HepG2 (cell line): ENCODE measurements around the gene VAC14. TPM values are rescaled to one million over a fixed set of nuclear protein-coding genes. Genes with fewer than 3 reads are reported as not detected.
"Not testable (repeated sequence)": the region's sequence is repeated elsewhere in the genome, so short reads cannot be mapped to it uniquely, and the experiment has no call there.

ENCODE experiments used
- ATAC-seq: fragments of 200-7000 bp; cut with Tn5 transposase; 3 replicates; pipeline ENCODE4 v1.9.1; 2020; ENCODE audit warnings: mild to moderate bottlenecking, moderate library complexity
- BruUV-seq: library from RNA; stranded (reverse); fragments of 400-500 nt; replicated peaks from 2 replicates; lab custom pipeline; 2021; lab: Mats Ljungman, UMichigan
- CTCF ChIA-PET: fragments of 300-600 bp; formaldehyde crosslinking; extraction: SDS; loops from one replicate; lab custom pipeline; 2021; ENCODE audit warnings: low total read pairs, inconsistent platforms, low intra/inter-chr PET ratio; lab: Yijun Ruan, JAX
- POLR2A ChIA-PET: fragments of 350-600 bp; sonication (Branson Sonifier 250); formaldehyde crosslinking; loops from one replicate; lab custom pipeline; 2020; ENCODE audit warnings: antibody characterized with exemption, inconsistent platforms; lab: Yijun Ruan, JAX
- DNase-seq: peaks from one replicate; pipeline ENCODE4 v3.0.0-alpha.2; 2015; ENCODE audit warnings: low spot score
- FAIRE-seq: peaks from 3 replicates; lab custom pipeline; 2011; peaks lifted over from hg19 to GRCh38; lab: Jason Lieb, UNC
- H2AFZ ChIP-seq: one replicate; pipeline ENCODE4 v1.6.1; 2011; ENCODE audit warnings: low read length, inconsistent platforms
- H3K27ac ChIP-seq: fragments of 300-600 bp; 3 replicates; pipeline ENCODE4 v1.8.0; 2011; ENCODE audit warnings: mixed run types, mild to moderate bottlenecking, mixed read lengths, low read length, inconsistent platforms; ENCODE audit not compliant: insufficient read depth; ENCODE audit errors: extremely low read length
- H3K27me3 ChIP-seq, 2 experiments: fragments of 200-600 bp in 1 of 2; 2 replicates in 1 of 2; 3 replicates in 1 of 2; pipeline versions ENCODE4 v1.6.0 to v1.8.0; 2011; ENCODE audit warnings: low read length in 2 of 2, mild to moderate bottlenecking in 2 of 2, moderate library complexity in 2 of 2, inconsistent platforms in 1 of 2; ENCODE audit not compliant: insufficient read depth in 2 of 2, control insufficient read depth in 1 of 2
- H3K36me3 ChIP-seq, 2 experiments: fragments of 200-600 bp in 1 of 2; replicated peaks in 1 of 2; 2 replicates in 1 of 2; 3 replicates in 1 of 2; pipeline versions ENCODE4 v1.5.1 to v1.8.0; 2011; ENCODE audit warnings: low read length in 2 of 2, inconsistent platforms in 1 of 2; ENCODE audit not compliant: insufficient read depth in 2 of 2, control insufficient read depth in 1 of 2
- H3K4me1 ChIP-seq: 2 replicates; pipeline ENCODE4 v1.5.1; 2012; ENCODE audit warnings: low read length, inconsistent platforms; ENCODE audit not compliant: insufficient read depth
- H3K4me2 ChIP-seq: 2 replicates; pipeline ENCODE4 v1.6.0; 2011; ENCODE audit warnings: low read depth, low read length, inconsistent platforms
- H3K4me3 ChIP-seq, 3 experiments: fragments of 200-600 bp in 1 of 3; sonication (generic), shearing (Covaris generic) in 1 of 3; replicated peaks in 1 of 3; 2 replicates each; pipeline ENCODE4 v1.5.1; 2011 to 2016; ENCODE audit warnings: low read length in 3 of 3, inconsistent platforms in 2 of 3, low read depth in 2 of 3, mild to moderate bottlenecking in 2 of 3, control low read depth in 1 of 3, mixed read lengths in 1 of 3; ENCODE audit not compliant: insufficient read depth in 1 of 3
- H3K79me2 ChIP-seq: one replicate; pipeline ENCODE4 v1.6.1; 2011; ENCODE audit warnings: low read length, inconsistent platforms; ENCODE audit not compliant: insufficient read depth
- H3K9ac ChIP-seq: 2 replicates; pipeline ENCODE4 v1.6.0; 2011; ENCODE audit warnings: mild to moderate bottlenecking, low read depth, low read length, inconsistent platforms; ENCODE audit not compliant: insufficient read depth
- H3K9me3 ChIP-seq: 2 replicates; pipeline ENCODE4 v1.5.1; 2012; ENCODE audit warnings: mild to moderate bottlenecking, low read length
- H4K20me1 ChIP-seq: 2 replicates; pipeline ENCODE4 v1.6.0; 2011; ENCODE audit warnings: inconsistent platforms, mild to moderate bottlenecking, low read length, moderate library complexity; ENCODE audit not compliant: insufficient read depth
- CCAR2 ChIP-seq: fragments of 200-400 bp; formaldehyde crosslinking; optimal IDR thresholded peaks from 2 replicates; pipeline ENCODE3; 2018; ENCODE audit warnings: low read depth, mild to moderate bottlenecking, low read length, moderate library complexity
- MATR3 ChIP-seq: sonication (generic); formaldehyde crosslinking; IDR thresholded peaks from 2 replicates; pipeline ENCODE4 v1.4.0; 2020; ENCODE audit warnings: missing genetic modification reagents
- RBFOX2 ChIP-seq: fragments of 200-400 bp; formaldehyde crosslinking; IDR thresholded peaks from 2 replicates; pipeline ENCODE4 v1.6.1; 2017; ENCODE audit warnings: low read depth, mild to moderate bottlenecking, low read length
- RBM22 ChIP-seq: fragments of 200-400 bp; formaldehyde crosslinking; optimal IDR thresholded peaks from 2 replicates; pipeline ENCODE3; 2017; ENCODE audit warnings: mild to moderate bottlenecking, low read length, moderate library complexity
- ZMYM2 ChIP-seq: sonication (generic); formaldehyde crosslinking; IDR thresholded peaks from 2 replicates; pipeline ENCODE4 v1.8.0; 2022; ENCODE audit warnings: mild to moderate bottlenecking, missing genetic modification reagents
- ZNF282 ChIP-seq: fragments of 450-650 bp; IDR thresholded peaks from 2 replicates; pipeline ENCODE4 v1.6.1; 2018; ENCODE audit not compliant: partially characterized antibody
- ZNF576 ChIP-seq: sonication (generic); formaldehyde crosslinking; IDR thresholded peaks from 2 replicates; pipeline ENCODE4 v1.4.0; 2020; ENCODE audit warnings: mild to moderate bottlenecking, missing genetic modification reagents
- ZNF580 ChIP-seq: IDR thresholded peaks from 2 replicates; pipeline ENCODE4 v1.6.1; 2016; ENCODE audit warnings: low read depth, borderline replicate concordance
- WGBS: methylation state at CpG from one replicate; pipeline ENCODE4 v1.1.6; 2017; ENCODE audit warnings: low lambda C conversion rate; 5-methylcytosine and 5-hydroxymethylcytosine counted together
- in situ Hi-C: cut with HindIII; loops from 2 replicates; pipeline ENCODE4 v1.10.0; 2017; ENCODE audit warnings: low pct_unique_long_range_greater_than_20kb; ENCODE audit not compliant: extremely low pct_ligation_motif_present
- intact Hi-C: fragments of 100-400 bp; cut with micrococcal nuclease; formaldehyde crosslinking; loops from one replicate; pipeline ENCODE4 v1.10.0; 2022; ENCODE audit not compliant: unreplicated experiment
- polyA plus RNA-seq, 8 experiments: library from polyadenylated mRNA; depleted of rRNA in 3 of 8; stranded (reverse) in 7 of 8; unstranded in 1 of 8; fragments of >200 nt; fragmentation: Illumina TruSeq in 4 of 8; extraction: Trizol in 4 of 8; gene quantifications; 2 replicates each; pipeline versions ENCODE4 v1.2.1 to v1.2.3, GENCODE V29; 2011 to 2016; ENCODE audit warnings: low read depth in 4 of 8, missing spikeins in 1 of 8, mixed read lengths in 1 of 8; ENCODE audit not compliant: insufficient read depth in 1 of 8
- total RNA-seq, 5 experiments: library from RNA; depleted of rRNA; stranded (reverse); fragments of >200 nt; fragmentation: Illumina TruSeq; extraction: Trizol; gene quantifications; 2 replicates each; pipeline ENCODE4 v1.2.3, GENCODE V29; 2016; ENCODE audit warnings: low read depth in 1 of 5

VAC14 gene
- total and polyA plus RNA-seq, 2 of the 13 experiments (the other 11 are each of a cell fraction or from before 2014, with no cell fraction given) = 23.5 to 24.6 TPM

- TF ChIP-seq ZNF580 (CRISPR knock-in tag) = no peak
- TF ChIP-seq RBFOX2 = peak; percentile 76
- no peak for TF ChIP-seq ZNF576 (CRISPR knock-in tag)
- no peak for TF ChIP-seq MATR3 (CRISPR knock-in tag)
- no peak for TF ChIP-seq ZNF282
- TF ChIP-seq ZMYM2 (CRISPR knock-in tag) = no peak
- TF ChIP-seq CCAR2 = no peak
Observed at GRCh38 chr16:70674221-70675014, 126.5 kb downstream of the VAC14 start (continued).

- POLR2A ChIA-PET = interaction anchor here (1.2 to 2.0 kb wide), 2 partner anchors 11 to 54 kb away, joined by 3 to 14 read pairs; no protein-coding TSS in a partner anchor
- in situ Hi-C loops = not testable (repeated sequence)
Observed at GRCh38 chr16:70670938-70671337, 130.0 kb downstream of the VAC14 start.

More at GRCh38 chr16:70670938-70671337, 130.0 kb downstream of the VAC14 start:
- peaks cover 19% of the 10 kb centered on the region for H4K20me1 ChIP-seq
- H3K27ac ChIP-seq, H3K27me3 ChIP-seq, ATAC-seq, FAIRE-seq, H3K4me2 ChIP-seq, H3K4me1 ChIP-seq: not testable (repeated sequence)
- peaks cover 17% of the 10 kb centered on the region for H3K79me2 ChIP-seq
- peaks cover 49 to 94% of the 10 kb centered on the region in 2 experiments for H3K36me3 ChIP-seq
- peak; percentile 37 for TF ChIP-seq RBM22
- TF ChIP-seq, all 625 proteins: peak for 1; not testable (repeated sequence) for 624
- H3K9ac ChIP-seq, CTCF ChIA-PET, H3K4me3 ChIP-seq, intact Hi-C loops, DNase-seq, BruUV-seq, H2AFZ ChIP-seq, H3K9me3 ChIP-seq: not testable (repeated sequence)
- 96% methylated on average over 4 of the region's 4 CpGs for WGBS
